ENCODE data around the gene NDUFB1.

NDUFB1 gene

GRCh38 chr14:92093320-92093719 lies 28.2 kb downstream of the NDUFB1 start:
- DNase-seq, result no peak

- no peak for DNase-seq
Observed at GRCh38 chr14:92088494-92088893, 33.0 kb downstream of the NDUFB1 start.

GRCh38 chr14:92074555-92074954 lies 47.0 kb downstream of the NDUFB1 start:
- DNase-seq, result no peak

Measured in activated naive CD4-positive, alpha-beta T cell treated with Interleukin-2 at 50 U/mL for 16 hours (primary cell).